CMK (cell line): ENCODE data around the gene TMEM273.
"Not testable (repeated sequence)": the region's sequence is repeated elsewhere in the genome, so short reads cannot be mapped to it uniquely, and the experiment has no call there.

ENCODE experiments used
- DNase-seq: peaks from one replicate; pipeline ENCODE4 v3.0.0-alpha.2; 2010; ENCODE audit warnings: low read depth

TMEM273 gene

DNA sequence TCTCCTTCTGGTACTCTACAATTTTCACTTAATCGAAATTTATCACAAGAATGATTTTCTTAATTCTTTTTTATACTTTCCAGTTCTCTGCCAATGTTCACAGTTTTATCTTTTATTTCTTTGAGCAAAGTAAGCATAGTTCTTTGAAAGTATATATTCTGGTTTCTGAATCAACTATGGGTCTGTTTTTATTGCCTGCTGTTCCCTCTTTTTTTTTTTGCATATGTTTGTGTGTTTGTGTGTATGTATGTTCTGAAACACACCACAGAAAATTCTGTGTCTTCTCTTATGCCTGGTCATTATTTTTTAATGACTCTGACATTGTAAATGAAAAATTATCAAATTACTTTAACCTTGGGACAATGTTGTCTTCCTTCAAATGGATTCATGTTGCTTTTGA, 15.9 kb upstream of the TMEM273 start:
- no peak for DNase-seq

DNA sequence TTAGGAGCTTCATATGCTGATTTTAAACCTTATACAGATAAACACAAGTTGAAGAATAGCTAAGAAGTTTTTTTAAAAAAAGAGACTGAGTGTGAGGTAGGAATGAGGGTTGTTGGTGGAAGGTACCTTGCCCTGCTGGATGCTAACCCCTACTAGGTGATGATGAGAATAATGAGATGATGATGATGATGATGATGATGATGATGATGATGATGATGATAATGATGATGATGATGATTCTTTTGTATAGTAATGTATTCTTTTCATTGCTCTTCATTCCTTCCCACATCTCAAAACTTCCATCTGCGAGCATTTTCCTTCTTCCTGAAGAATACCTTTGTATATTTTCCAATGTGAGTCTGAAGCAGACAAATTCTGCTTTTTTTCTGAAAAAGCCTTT, 14.1 kb upstream of the TMEM273 start:
- DNase-seq = no peak

DNA sequence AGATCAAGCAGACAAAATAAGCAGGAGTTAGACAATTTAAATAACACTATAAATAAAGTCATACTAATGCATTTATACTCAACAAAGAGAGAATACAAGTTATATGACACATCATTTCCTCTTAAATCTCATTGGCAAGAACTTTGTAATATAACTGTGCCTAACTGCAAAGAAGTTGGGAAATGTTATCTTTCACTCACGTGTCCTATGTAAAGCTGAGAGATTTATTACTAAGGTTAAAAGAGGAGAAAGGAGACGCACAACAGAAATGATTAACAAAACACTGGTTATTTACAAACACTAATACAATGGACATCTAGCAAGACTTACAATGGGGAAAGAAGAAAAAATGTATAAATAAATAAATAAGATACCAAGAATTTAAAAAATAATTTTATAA, 12.7 kb upstream of the TMEM273 start:
- no peak for DNase-seq

- DNase-seq = no peak
These were observed 9.0 kb upstream of the TMEM273 start for GRCh38 chr10:49197171-49197570.

DNA sequence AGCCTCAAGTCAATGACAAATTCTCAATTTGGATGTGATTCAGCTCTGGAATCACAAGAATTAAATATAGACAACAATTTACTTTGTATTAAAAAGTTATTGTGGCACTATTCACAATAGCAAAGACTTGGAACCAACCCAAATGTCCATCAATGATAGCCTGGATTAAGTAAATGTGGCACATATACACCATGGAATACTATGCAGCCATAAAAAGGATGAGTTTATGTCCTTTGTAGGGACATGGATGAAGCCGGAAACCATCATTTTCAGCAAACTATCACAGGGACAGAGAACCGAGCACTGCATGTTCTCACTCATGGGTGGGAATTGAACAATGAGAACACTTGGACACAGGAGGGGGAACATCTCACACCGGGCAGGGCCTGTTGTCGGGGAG, 7.7 kb upstream of the TMEM273 start:
- DNase-seq = not testable (repeated sequence)

DNA sequence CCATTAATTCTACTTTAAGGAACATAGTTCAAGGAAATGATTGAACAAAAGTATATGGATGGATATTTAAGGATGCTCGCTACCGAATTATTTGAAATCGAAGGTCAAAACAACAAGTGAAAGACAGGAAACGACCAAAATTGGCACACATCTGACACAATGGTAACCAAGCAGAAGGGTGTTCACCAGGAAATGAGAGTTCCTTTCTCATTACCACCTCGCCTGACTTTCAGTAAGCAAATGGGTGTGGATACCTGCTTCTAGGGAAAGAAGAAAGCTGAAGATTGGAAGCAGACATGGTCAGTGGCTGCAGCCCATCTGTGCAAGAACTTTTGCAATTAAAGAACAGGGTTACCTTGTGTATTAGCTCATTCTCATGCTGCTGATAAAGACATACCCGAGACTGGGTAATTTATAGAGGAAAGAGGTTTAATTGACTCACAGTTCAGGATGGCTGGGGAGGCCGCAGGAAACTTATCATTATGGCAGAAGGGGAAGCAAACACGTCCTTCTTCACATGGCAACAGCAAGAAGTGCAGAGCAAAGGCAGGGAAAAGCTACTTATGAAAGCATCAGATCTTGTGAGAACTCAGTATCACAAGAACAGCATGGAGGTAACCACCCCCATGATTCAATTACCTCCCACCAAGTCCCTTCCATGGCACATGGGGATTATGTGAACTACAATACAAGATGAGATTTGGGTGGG, 6.2 kb upstream of the TMEM273 start:
- DNase-seq = no peak

DNA sequence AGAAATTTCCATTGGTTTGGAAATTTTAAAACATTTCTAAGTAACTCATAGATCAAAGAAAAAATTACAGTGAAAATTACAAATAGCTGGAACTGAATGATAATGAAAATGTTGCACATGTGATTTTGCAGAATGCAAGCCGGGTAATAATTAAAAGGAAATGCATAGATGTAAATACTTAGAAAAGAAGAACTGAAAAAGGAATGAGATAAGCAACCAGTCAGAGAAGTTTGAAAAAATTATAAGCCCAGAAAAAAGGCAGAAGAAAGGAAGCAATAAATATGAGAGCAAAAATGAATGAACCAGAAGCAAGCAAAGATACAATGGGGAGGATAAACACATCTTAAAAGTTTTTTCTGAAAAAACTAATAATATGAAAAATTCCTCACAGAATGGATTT, 3.2 kb upstream of the TMEM273 start:
- DNase-seq = no peak

DNA sequence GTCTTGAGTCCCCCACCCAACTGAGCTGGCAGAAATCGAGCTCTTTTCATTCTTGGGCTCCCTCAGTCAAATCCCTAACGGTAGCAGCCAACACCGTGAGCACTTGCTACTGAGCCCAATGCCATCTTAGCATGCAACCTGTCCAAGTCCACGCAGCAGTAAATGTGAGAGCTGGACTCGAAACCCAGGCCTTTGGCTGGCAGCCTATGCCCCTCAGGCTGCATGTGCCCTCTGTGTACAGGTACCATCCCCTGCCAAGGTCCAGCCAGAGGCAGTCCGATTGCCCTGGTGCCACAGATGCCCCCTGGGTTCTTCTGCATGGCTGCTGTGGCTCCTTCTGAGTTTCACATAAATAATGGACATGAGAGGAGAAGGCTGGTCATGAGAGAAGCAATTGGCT, 1.2 kb upstream of the TMEM273 start:
- no peak for DNase-seq

GRCh38 chr10:49187044-49187484, 1.1 kb downstream of the TMEM273 start:
- no peak for DNase-seq

DNA sequence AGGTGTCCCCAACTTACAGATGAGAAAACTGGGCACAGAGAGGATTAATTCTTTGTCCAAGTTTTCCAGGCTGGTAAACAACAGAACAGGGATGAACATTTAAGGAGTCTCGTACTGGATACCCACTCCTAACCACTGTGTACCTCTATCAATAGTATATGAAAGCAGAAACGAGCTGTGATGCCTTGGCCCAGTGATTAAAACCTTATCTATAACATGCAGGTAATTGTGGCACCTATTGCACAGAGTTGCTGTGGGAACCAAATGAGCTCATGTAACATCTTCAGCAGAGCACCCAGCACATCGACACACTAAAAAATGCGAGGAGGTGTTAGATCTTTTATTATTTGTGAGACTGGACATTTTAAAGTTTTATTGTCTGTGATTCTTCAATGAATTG, 1.6 kb downstream of the TMEM273 start:
- no peak for DNase-seq

DNA sequence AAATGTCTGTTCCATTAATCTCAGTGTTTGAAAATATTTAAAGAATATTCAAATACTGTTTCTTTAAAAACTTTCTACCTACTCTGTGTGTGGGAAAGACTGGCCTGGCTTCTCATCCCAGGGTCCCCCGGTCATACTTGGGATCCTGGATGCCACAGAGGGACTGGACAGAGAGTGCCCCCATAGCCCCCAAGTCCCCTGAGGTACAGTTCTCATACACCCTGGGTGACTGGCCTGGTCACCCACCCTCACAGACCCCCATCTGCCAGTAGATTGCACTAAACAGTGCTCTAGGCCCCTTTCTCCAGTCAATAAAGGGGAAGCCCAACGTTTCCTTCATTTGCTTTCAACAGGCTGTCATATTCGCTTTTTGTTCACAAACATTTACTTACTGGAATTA, 3.0 kb downstream of the TMEM273 start:
- no peak for DNase-seq

DNA sequence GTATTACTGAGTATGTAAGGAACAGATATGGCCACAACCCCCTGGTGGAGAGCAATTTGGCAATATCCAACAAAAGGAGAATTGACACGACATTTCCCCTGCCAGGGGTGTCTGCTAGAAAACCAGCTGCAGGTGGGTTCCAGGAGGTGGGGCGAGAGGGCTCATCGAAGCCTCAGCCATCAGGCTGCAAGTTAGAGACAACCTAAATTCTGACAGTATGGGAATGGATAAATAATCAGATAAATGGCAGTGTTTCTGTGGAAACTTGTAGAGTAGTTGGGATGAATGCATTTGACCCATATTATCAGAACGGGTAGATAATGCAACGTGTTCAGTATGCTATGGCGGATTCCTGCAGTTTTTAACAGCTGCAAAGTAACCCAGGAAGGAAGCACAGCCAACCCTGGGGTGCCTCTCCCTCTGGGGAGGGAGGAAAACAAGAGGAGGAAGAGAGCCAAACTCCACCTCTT, 3.5 kb downstream of the TMEM273 start:
- DNase-seq = no peak

GRCh38 chr10:49183596-49184542, 4.3 kb downstream of the TMEM273 start:
- peak; percentile 76 for DNase-seq

GRCh38 chr10:49182776-49183175, 5.4 kb downstream of the TMEM273 start:
- DNase-seq = no peak

GRCh38 chr10:49180444-49180860, 7.7 kb downstream of the TMEM273 start:
- DNase-seq = no peak

- DNase-seq = no peak
These were observed 8.3 kb downstream of the TMEM273 start for GRCh38 chr10:49179699-49180443.

DNA sequence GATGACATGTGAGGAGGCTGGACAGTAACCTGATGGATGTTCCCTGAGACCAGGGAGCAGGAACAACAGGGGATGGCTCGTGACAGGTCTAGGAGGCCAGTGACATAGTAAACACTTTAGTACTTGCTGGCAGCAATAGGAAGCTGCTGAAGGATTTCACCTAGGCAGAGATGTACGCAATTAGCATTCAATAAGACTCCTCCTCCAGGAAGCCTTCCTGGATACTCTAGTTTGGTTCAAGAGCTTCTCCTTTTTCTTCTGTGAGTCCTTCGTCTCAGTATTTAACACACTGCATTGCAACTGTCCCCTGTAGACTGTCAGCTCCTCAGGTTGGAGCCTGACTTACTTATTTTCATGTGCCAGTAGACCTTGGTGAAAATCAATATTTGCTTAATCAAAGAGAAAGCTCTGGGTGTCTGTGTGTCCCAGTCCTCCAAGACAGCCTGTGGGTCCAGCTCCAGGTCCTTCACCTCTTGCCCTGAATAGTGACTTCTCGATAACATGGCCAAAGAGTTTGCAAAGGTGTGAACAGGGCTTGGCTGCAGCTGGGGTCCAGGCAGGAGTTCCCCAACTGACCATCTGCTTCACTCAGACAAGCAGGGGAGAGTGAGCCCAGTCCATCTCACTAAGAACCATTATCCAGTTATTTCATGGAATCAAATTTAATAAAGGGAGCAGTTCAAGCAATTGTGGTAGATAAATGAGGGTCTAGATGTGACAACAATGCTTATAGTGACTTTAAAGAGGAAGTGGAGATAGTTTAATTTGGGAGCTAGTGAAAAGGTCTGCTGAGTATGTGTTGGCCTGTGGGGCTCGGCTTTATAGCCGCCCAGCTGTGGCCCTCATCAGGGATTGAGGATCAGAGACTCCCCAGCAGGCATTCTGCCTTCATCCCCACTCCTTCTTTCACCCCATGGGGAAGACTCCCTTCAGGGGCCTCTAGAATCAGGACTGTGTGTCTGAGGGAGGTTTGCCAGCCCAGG, 9.4 kb downstream of the TMEM273 start:
- DNase-seq = no peak

GRCh38 chr10:49177391-49178355, 10.5 kb downstream of the TMEM273 start:
- no peak for DNase-seq

DNA sequence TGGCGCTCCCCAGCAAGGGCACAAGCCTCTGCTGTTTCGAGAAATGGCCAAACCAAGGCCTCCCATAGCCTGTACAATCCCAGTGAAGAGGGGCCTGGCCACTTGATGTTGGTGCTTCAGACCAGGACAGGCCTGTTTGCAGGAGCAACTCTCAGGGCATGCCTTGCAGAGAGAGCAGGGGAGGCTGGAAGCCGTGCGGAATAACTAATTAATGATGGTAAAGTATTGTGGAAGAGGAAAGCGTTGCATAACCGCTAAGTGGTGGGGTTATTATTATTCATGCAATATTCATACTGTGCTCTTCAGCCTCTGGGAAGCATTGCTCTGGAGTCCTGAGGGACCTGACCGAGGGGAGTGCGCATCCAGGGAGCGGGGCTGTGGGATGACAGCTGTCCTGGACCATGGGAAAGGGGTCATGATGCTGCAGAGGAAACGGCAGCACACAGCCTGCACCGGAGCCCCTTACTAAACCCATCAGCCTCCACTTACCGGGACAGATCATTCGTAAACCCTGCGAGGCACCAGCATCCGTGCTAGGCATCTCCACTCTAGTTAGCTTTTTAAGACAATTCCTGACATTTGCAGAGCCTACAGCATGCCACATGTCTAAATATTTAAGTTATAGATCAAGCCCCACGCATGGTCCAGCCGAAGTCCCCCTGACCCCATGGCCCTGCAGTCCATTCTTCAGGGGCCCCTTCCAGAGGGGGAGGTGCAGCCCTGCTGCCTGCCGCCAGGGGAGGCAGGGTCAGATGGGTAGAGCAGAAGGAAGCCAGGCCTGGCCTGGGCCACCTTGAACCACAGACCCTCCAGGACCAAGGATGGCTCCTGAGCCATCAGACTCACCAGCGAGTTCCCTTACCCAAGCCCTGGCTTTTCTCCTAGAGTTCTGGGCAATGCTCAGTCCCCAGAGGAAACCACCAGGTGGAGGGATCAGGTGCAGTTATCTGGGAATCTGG, 11.6 kb downstream of the TMEM273 start:
- DNase-seq = no peak
